H1 (cell line): ENCODE measurements around the gene PAX7. TPM values are rescaled to one million over a fixed set of nuclear protein-coding genes. Genes with fewer than 3 reads are reported as not detected.

Experiments
- CTCF ChIA-PET: fragments of 300-600 bp; sonication (Branson Sonifier 250); formaldehyde crosslinking; loops from one replicate; lab custom pipeline; 2021; ENCODE audit not compliant: partially characterized antibody; lab: Charles Lee
- POLR2A ChIA-PET: fragments of 300-600 bp; sonication (Branson Sonifier 250); formaldehyde crosslinking; loops from one replicate; lab custom pipeline; 2021; ENCODE audit warnings: inconsistent platforms; ENCODE audit not compliant: partially characterized antibody; lab: Charles Lee
- DNase-seq, 2 experiments: peaks; one replicate each; pipeline versions ENCODE4 v3.0.0 to v3.0.0-alpha.2; 2010 to 2022; ENCODE audit warnings: low spot score in 2 of 2, low read depth in 1 of 2, mixed read lengths in 1 of 2
- FAIRE-seq: peaks from 2 replicates; lab custom pipeline; 2011; peaks lifted over from hg19 to GRCh38; lab: Jason Lieb, UNC
- H2AFZ ChIP-seq: 2 replicates; pipeline ENCODE4 v1.8.1; 2012; ENCODE audit warnings: low read length, inconsistent platforms
- H2AK5ac ChIP-seq: 2 replicates; pipeline ENCODE4 v1.6.1; 2013; ENCODE audit warnings: low read depth, low read length
- H2BK120ac ChIP-seq: replicated peaks from 2 replicates; pipeline ENCODE3; 2013; ENCODE audit warnings: low read depth, low read length, inconsistent platforms
- H2BK12ac ChIP-seq: 2 replicates; pipeline ENCODE4 v1.6.1; 2013; ENCODE audit warnings: low read depth, low read length
- H2BK15ac ChIP-seq: 2 replicates; pipeline ENCODE4 v1.6.1; 2013; ENCODE audit warnings: low read length
- H2BK20ac ChIP-seq: 2 replicates; pipeline ENCODE4 v1.6.1; 2013; ENCODE audit warnings: low read length
- H2BK5ac ChIP-seq: 2 replicates; pipeline ENCODE4 v1.6.1; 2013; ENCODE audit warnings: low read depth, low read length
- H3K14ac ChIP-seq: 2 replicates; pipeline ENCODE4 v1.6.1; 2013; ENCODE audit warnings: inconsistent platforms; ENCODE audit not compliant: insufficient read length
- H3K18ac ChIP-seq: 2 replicates; pipeline ENCODE4 v1.6.1; 2013; ENCODE audit warnings: low read length; ENCODE audit errors: extremely low read depth
- H3K23ac ChIP-seq: 2 replicates; pipeline ENCODE4 v1.6.1; 2013; ENCODE audit warnings: inconsistent platforms; ENCODE audit not compliant: insufficient read length
- H3K23me2 ChIP-seq: 2 replicates; pipeline ENCODE4 v1.6.1; 2013; ENCODE audit warnings: low read depth, low read length
- H3K27ac ChIP-seq: 2 replicates; pipeline ENCODE4 v1.6.1; 2011; ENCODE audit warnings: low read depth, low read length, inconsistent platforms
- H3K27me3 ChIP-seq, 4 experiments: replicated peaks in 1 of 4; 1 replicate in 1 of 4; 2 replicates in 3 of 4; pipeline versions ENCODE4 v1.6.1 to v1.8.1; 2011 to 2013; ENCODE audit warnings: low read length in 3 of 4, mild to moderate bottlenecking in 3 of 4, inconsistent platforms in 2 of 4, mixed read lengths in 2 of 4, moderate library complexity in 1 of 4; ENCODE audit not compliant: control insufficient read depth in 3 of 4, insufficient read depth in 3 of 4; ENCODE audit errors: extremely low read depth in 1 of 4
- H3K36me3 ChIP-seq, 4 experiments: 2 replicates each; pipeline versions ENCODE4 v1.6.1 to v1.8.1; 2011 to 2013; ENCODE audit warnings: mild to moderate bottlenecking in 4 of 4, low read length in 3 of 4, moderate library complexity in 2 of 4, control low read depth in 1 of 4, inconsistent platforms in 1 of 4; ENCODE audit not compliant: insufficient read depth in 4 of 4, control insufficient read depth in 2 of 4
- H3K4ac ChIP-seq: replicated peaks from 2 replicates; pipeline ENCODE3; 2013; ENCODE audit warnings: low read length, low read depth, mixed read lengths, inconsistent platforms; ENCODE audit not compliant: insufficient read length
- H3K4me1 ChIP-seq, 4 experiments: replicated peaks in 1 of 4; 1 replicate in 1 of 4; 2 replicates in 3 of 4; pipeline versions ENCODE4 v1.6.1 to v1.8.1; 2011 to 2013; ENCODE audit warnings: low read length in 3 of 4, inconsistent platforms in 2 of 4, mixed read lengths in 1 of 4; ENCODE audit not compliant: insufficient read depth in 4 of 4, control insufficient read depth in 3 of 4
- H3K4me2 ChIP-seq, 2 experiments: 2 replicates each; pipeline versions ENCODE4 v1.6.1 to v1.8.1; 2011 to 2013; ENCODE audit warnings: low read depth in 2 of 2, low read length in 2 of 2, control low read depth in 1 of 2, inconsistent platforms in 1 of 2, mild to moderate bottlenecking in 1 of 2; ENCODE audit not compliant: insufficient read depth in 1 of 2
- H3K4me3 ChIP-seq, 4 experiments: fragments of 200-600, 300-600 bp in 1 of 4; sonication (generic), shearing (Covaris generic), sonication (Bioruptor Twin) in 1 of 4; 2 replicates each; pipeline versions ENCODE4 v1.5.1 to v1.8.1; 2011 to 2016; ENCODE audit warnings: low read length in 4 of 4, low read depth in 3 of 4, control low read depth in 2 of 4, inconsistent platforms in 2 of 4, mild to moderate bottlenecking in 2 of 4, mixed read lengths in 1 of 4, moderate library complexity in 1 of 4; ENCODE audit not compliant: insufficient read depth in 2 of 4; ENCODE audit errors: extremely low read depth in 1 of 4
- H3K56ac ChIP-seq: replicated peaks from 2 replicates; pipeline ENCODE3; 2013; ENCODE audit warnings: low read depth, mild to moderate bottlenecking, mixed read lengths, low read length, inconsistent platforms; ENCODE audit not compliant: insufficient read length
- H3K79me1 ChIP-seq: 2 replicates; pipeline ENCODE4 v1.6.1; 2013; ENCODE audit warnings: low read depth, low read length, control low read depth
- H3K79me2 ChIP-seq, 2 experiments: 2 replicates each; pipeline versions ENCODE4 v1.6.1 to v1.8.1; 2012 to 2013; ENCODE audit warnings: low read length in 2 of 2, mild to moderate bottlenecking in 2 of 2, inconsistent platforms in 1 of 2; ENCODE audit not compliant: insufficient read depth in 2 of 2, control insufficient read depth in 1 of 2
- H3K9ac ChIP-seq, 4 experiments: replicated peaks in 1 of 4; 1 replicate in 1 of 4; 2 replicates in 3 of 4; pipeline versions ENCODE4 v1.6.1 to v1.8.1; 2011 to 2013; ENCODE audit warnings: low read depth in 3 of 4, low read length in 3 of 4, control low read depth in 2 of 4, mild to moderate bottlenecking in 2 of 4, moderate library complexity in 2 of 4, inconsistent platforms in 1 of 4; ENCODE audit errors: extremely low read depth in 1 of 4
- H3K9me3 ChIP-seq, 2 experiments: 2 replicates each; pipeline versions ENCODE4 v1.6.1 to v1.8.1; 2012 to 2013; ENCODE audit warnings: mild to moderate bottlenecking in 2 of 2, moderate library complexity in 2 of 2, control low read depth in 1 of 2, inconsistent platforms in 1 of 2, low read depth in 1 of 2, low read length in 1 of 2, mixed read lengths in 1 of 2; ENCODE audit not compliant: insufficient read depth in 2 of 2
- H4K20me1 ChIP-seq, 2 experiments: replicated peaks in 1 of 2; 2 replicates each; pipeline versions ENCODE3 to v1.8.1; 2011 to 2013; ENCODE audit warnings: inconsistent platforms in 2 of 2, low read length in 2 of 2, mild to moderate bottlenecking in 1 of 2; ENCODE audit not compliant: insufficient read depth in 2 of 2, control insufficient read depth in 1 of 2
- H4K5ac ChIP-seq: 2 replicates; pipeline ENCODE4 v1.6.1; 2013; ENCODE audit warnings: low read length, low read depth, mixed read lengths, inconsistent platforms; ENCODE audit not compliant: insufficient read length
- H4K8ac ChIP-seq: 2 replicates; pipeline ENCODE4 v1.8.0; 2013; ENCODE audit warnings: mild to moderate bottlenecking, moderate library complexity, low read length, inconsistent platforms; ENCODE audit not compliant: insufficient read depth; ENCODE audit errors: extremely low read depth
- H4K91ac ChIP-seq: replicated peaks from 2 replicates; pipeline ENCODE3; 2013; ENCODE audit warnings: low read length, mixed read lengths, inconsistent platforms; ENCODE audit not compliant: insufficient read length
- NANOG ChIP-seq: IDR thresholded peaks from 2 replicates; pipeline ENCODE4 v1.6.1; 2011; ENCODE audit warnings: low read length, low read depth, mild to moderate bottlenecking, inconsistent platforms; ENCODE audit not compliant: insufficient read depth, poor library complexity, severe bottlenecking
- WGBS, 2 experiments: shearing (Covaris generic) in 1 of 2; methylation state at CpG; one replicate each; pipeline versions ENCODE4 v1.1.6 to v1.1.7; 2013 to 2015; ENCODE audit warnings: low lambda C conversion rate in 2 of 2, mixed read lengths in 2 of 2, inconsistent platforms in 1 of 2, low coverage in 1 of 2, missing lambda C conversion rate in 1 of 2; ENCODE audit not compliant: insufficient replicate concordance in 2 of 2, insufficient coverage in 1 of 2, insufficient read length in 1 of 2; ENCODE audit errors: extremely low coverage in 1 of 2, missing lambda C conversion rate in 1 of 2; 5-methylcytosine and 5-hydroxymethylcytosine counted together
- polyA plus RNA-seq, 7 experiments: library from polyadenylated mRNA; depleted of rRNA in 3 of 7; stranded (reverse) in 5 of 7; unstranded in 2 of 7; fragments of >200 nt in 5 of 7; fragments of 200-250 nt in 2 of 7; gene quantifications; 1 replicate in 5 of 7; 2 replicates in 1 of 7; 4 replicates in 1 of 7; pipeline versions ENCODE4 v1.2.1 to v1.2.3, GENCODE V29; 2011 to 2013; ENCODE audit warnings: missing spikeins in 2 of 7, mixed read lengths in 2 of 7
- total RNA-seq: library from RNA; stranded (reverse); fragmentation: NEBNext Ultra II Directional; extraction: Animal tissue kit (Norgen Biotek cat#: 25700); gene quantifications from 2 replicates; pipeline ENCODE4 v1.2.1, GENCODE V29; 2021

The PAX7 gene
- total and polyA plus RNA-seq, 2 of the 8 experiments (the other 6 are each of a cell fraction or from before 2014, with no cell fraction given): not detected

- Histone ChIP-seq H2AFZ (no peak overlapping the region), H2BK5ac (no peak overlapping the region), H4K5ac (no peak overlapping the region), H3K27ac (no peak overlapping the region), H3K56ac (no peak overlapping the region), H3K9me3 (no peaks in the 10 kb centered on the region), H3K23me2 (no peaks in the 10 kb centered on the region), H2BK15ac (no peak overlapping the region), H4K20me1 (no peaks in the 10 kb centered on the region), H3K23ac (no peak overlapping the region), H3K27me3 (peaks cover 0 to 18% (median 8%) of the 10 kb centered on the region in 4 experiments; a peak in 3 of 7 replicates), H3K36me3 (no peaks in the 10 kb centered on the region), H4K8ac (no peak overlapping the region), H2AK5ac (no peak overlapping the region), H2BK20ac (no peak overlapping the region), H2BK120ac (no peak overlapping the region), H3K79me1 (no peaks in the 10 kb centered on the region), H2BK12ac (no peak overlapping the region), H3K4ac (no peak overlapping the region), H3K4me1 (peaks cover 1 to 8% (median 5%) of the 10 kb centered on the region in 4 experiments; a peak in 4 of 7 replicates), H3K14ac (no peak overlapping the region), H3K9ac (no peak overlapping the region), H3K4me3 (no peak overlapping the region), H3K79me2 (no peaks in the 10 kb centered on the region), H3K18ac (no peak overlapping the region), H3K4me2 (no peak overlapping the region), H4K91ac (no peak overlapping the region)
- ChIA-PET CTCF (interaction anchor here (0.6 to 17.3 kb wide), 5 partner anchors 11 to 217 kb away, joined by 3 to 207 read pairs (median 5); no protein-coding TSS in a partner anchor), POLR2A (interaction anchor here (1.4 to 2.3 kb wide), 3 partner anchors 9 to 15 kb away, joined by 5 to 6 read pairs (median 5); no protein-coding TSS in a partner anchor)
- WGBS, 2 experiments: 83% methylated on average over 7 of the region's 7 CpGs; no CpG with 5 or more reads in 1 of the 2 experiments
- FAIRE-seq (no peak), DNase-seq (no peak)
- TF ChIP-seq NANOG: no peak
Measured at GRCh38 chr1:18666317-18666920, 35.8 kb downstream of the PAX7 start.
